SK-N-SH (cell line): ENCODE results near the gene XIRP2. TPM values are rescaled to one million over a fixed set of nuclear protein-coding genes. Genes with fewer than 3 reads are reported as not detected.

Source experiments
- CTCF ChIA-PET: fragments of 300-600, 350-600 bp; formaldehyde crosslinking; extraction: SDS; loops from one replicate; lab custom pipeline; 2021; lab: Yijun Ruan, JAX
- POLR2A ChIA-PET: fragments of 350-600 bp; sonication (Branson Sonifier 250); formaldehyde crosslinking; extraction: SDS; loops from one replicate; lab custom pipeline; 2020; ENCODE audit warnings: antibody characterized with exemption, inconsistent platforms; lab: Yijun Ruan, JAX
- DNase-seq: peaks from one replicate; pipeline ENCODE4 v3.0.0; 2012
- H2AFZ ChIP-seq: fragments of 200-600 bp; sonication (generic); 2 replicates; pipeline ENCODE4 v1.8.1; 2016; ENCODE audit warnings: antibody characterized with exemption, mild to moderate bottlenecking, low read depth
- H3F3A ChIP-seq: fragments of 200-600 bp; sonication (generic); replicated peaks from 2 replicates; pipeline ENCODE3; 2016; ENCODE audit warnings: antibody characterized with exemption, mild to moderate bottlenecking; ENCODE audit not compliant: insufficient read depth
- H3K27ac ChIP-seq, 2 experiments: fragments of 200-500 bp in 1 of 2; fragments of 200-600 bp in 1 of 2; sonication (Bioruptor generic) in 1 of 2; sonication (generic), shearing (Covaris generic) in 1 of 2; 2 replicates each; pipeline versions ENCODE4 v1.5.1 to v1.6.1; 2014 to 2016; ENCODE audit warnings: low read depth in 2 of 2, inconsistent platforms in 1 of 2, low read length in 1 of 2, mild to moderate bottlenecking in 1 of 2, mixed read lengths in 1 of 2
- H3K27me3 ChIP-seq: fragments of 200-600 bp; sonication (generic), shearing (Covaris generic); 2 replicates; pipeline ENCODE4 v1.6.1; 2016; ENCODE audit warnings: mixed run types; ENCODE audit not compliant: insufficient read depth
- H3K36me3 ChIP-seq, 2 experiments: fragments of 200-500 bp in 1 of 2; fragments of 200-600 bp in 1 of 2; sonication (Bioruptor generic) in 1 of 2; sonication (generic) in 1 of 2; replicated peaks in 1 of 2; 2 replicates each; pipeline versions ENCODE3 to v1.5.1; 2014 to 2016; ENCODE audit warnings: low read length in 1 of 2, mild to moderate bottlenecking in 1 of 2; ENCODE audit not compliant: insufficient read depth in 2 of 2, control insufficient read depth in 1 of 2
- H3K4me1 ChIP-seq, 2 experiments: fragments of 200-500 bp in 1 of 2; fragments of 200-600 bp in 1 of 2; sonication (Bioruptor generic) in 1 of 2; sonication (generic), shearing (Covaris generic) in 1 of 2; 2 replicates each; pipeline versions ENCODE4 v1.5.1 to v1.6.1; 2014 to 2016; ENCODE audit warnings: low read depth in 1 of 2, low read length in 1 of 2, mixed run types in 1 of 2; ENCODE audit not compliant: insufficient read depth in 2 of 2, control insufficient read depth in 1 of 2
- H3K4me2 ChIP-seq: fragments of 200-600 bp; sonication (generic), shearing (Covaris generic); 2 replicates; pipeline ENCODE4 v1.6.1; 2017; ENCODE audit warnings: mixed run types
- H3K4me3 ChIP-seq, 2 experiments: fragments of 200-500 bp in 1 of 2; fragments of 200-600 bp in 1 of 2; sonication (Bioruptor generic) in 1 of 2; sonication (generic), shearing (Covaris generic) in 1 of 2; 2 replicates each; pipeline versions ENCODE4 v1.5.1 to v1.8.1; 2014 to 2016; ENCODE audit warnings: low read depth in 2 of 2, inconsistent platforms in 1 of 2, low read length in 1 of 2, mild to moderate bottlenecking in 1 of 2, mixed read lengths in 1 of 2, moderate library complexity in 1 of 2
- H3K79me2 ChIP-seq: fragments of 200-600 bp; sonication (generic); 2 replicates; pipeline ENCODE4 v1.8.1; 2017; ENCODE audit warnings: mild to moderate bottlenecking; ENCODE audit not compliant: insufficient read depth
- H3K9ac ChIP-seq: fragments of 200-600 bp; sonication (generic); 2 replicates; pipeline ENCODE4 v1.6.1; 2017; ENCODE audit warnings: mixed run types
- H3K9me2 ChIP-seq: fragments of 200-600 bp; sonication (generic); 2 replicates; pipeline ENCODE4 v1.6.1; 2017; ENCODE audit warnings: mixed run types
- H3K9me3 ChIP-seq: fragments of 200-600 bp; sonication (generic); 2 replicates; pipeline ENCODE4 v1.6.1; 2017; ENCODE audit warnings: mixed run types, mild to moderate bottlenecking, moderate library complexity
- H4K20me1 ChIP-seq: fragments of 200-600 bp; sonication (generic); 2 replicates; pipeline ENCODE4 v1.6.1; 2017; ENCODE audit warnings: mild to moderate bottlenecking, mixed run types; ENCODE audit not compliant: insufficient read depth
- CHD2 ChIP-seq: fragments of 150-350 bp; IDR thresholded peaks from 2 replicates; pipeline ENCODE4 v1.6.1; 2018; ENCODE audit warnings: low read length; ENCODE audit not compliant: partially characterized antibody
- FOXM1 ChIP-seq: IDR thresholded peaks from 2 replicates; pipeline ENCODE4 v1.4.0; 2012; ENCODE audit warnings: low read depth, mild to moderate bottlenecking
- GABPA ChIP-seq: IDR thresholded peaks from 2 replicates; pipeline ENCODE4 v1.4.0; 2012; ENCODE audit warnings: low read depth, mild to moderate bottlenecking
- JUND ChIP-seq: IDR thresholded peaks from 2 replicates; pipeline ENCODE4 v1.4.0; 2012
- MEF2A ChIP-seq: IDR thresholded peaks from 2 replicates; pipeline ENCODE4 v1.4.0; 2012; ENCODE audit warnings: low read depth, borderline replicate concordance
- MXI1 ChIP-seq: IDR thresholded peaks from 2 replicates; pipeline ENCODE4 v1.6.1; 2012; ENCODE audit warnings: mild to moderate bottlenecking, low read depth, low read length, improper control_type of control experiment
- NRF1 ChIP-seq: IDR thresholded peaks from 2 replicates; pipeline ENCODE4 v1.6.1; 2012; ENCODE audit warnings: low read depth, mild to moderate bottlenecking, low read length
- POLR2AphosphoS5 ChIP-seq: IDR thresholded peaks from 2 replicates; pipeline ENCODE4 v1.6.1; 2012; ENCODE audit warnings: low read depth, low read length
- RCOR1 ChIP-seq: fragments of 150-350 bp; IDR thresholded peaks from 2 replicates; pipeline ENCODE4 v1.6.1; 2017; ENCODE audit warnings: antibody characterized with exemption, low read length
- RFX5 ChIP-seq: IDR thresholded peaks from 2 replicates; pipeline ENCODE4 v1.6.1; 2012; ENCODE audit warnings: mild to moderate bottlenecking, improper control_type of control experiment, low read length
- TAF1 ChIP-seq: IDR thresholded peaks from 2 replicates; pipeline ENCODE4 v1.6.1; 2012; ENCODE audit warnings: low read depth, mild to moderate bottlenecking, low read length, moderate library complexity, borderline replicate concordance
- TEAD4 ChIP-seq: IDR thresholded peaks from 2 replicates; pipeline ENCODE4 v1.4.0; 2012; ENCODE audit warnings: mild to moderate bottlenecking, borderline replicate concordance; ENCODE audit not compliant: insufficient read depth
- YY1 ChIP-seq: IDR thresholded peaks from 2 replicates; pipeline ENCODE4 v1.4.0; 2012; ENCODE audit warnings: low read depth, mild to moderate bottlenecking
- WGBS: methylation state at CpG from one replicate; pipeline ENCODE4 v1.1.6; 2017; ENCODE audit warnings: low lambda C conversion rate; 5-methylcytosine and 5-hydroxymethylcytosine counted together
- polyA plus RNA-seq, 3 experiments: library from polyadenylated mRNA; depleted of rRNA; stranded (reverse); fragments of >200 nt; gene quantifications; 2 replicates each; pipeline ENCODE4 v1.2.3, GENCODE V29; 2012
- TF ChIP-seq, protein P1 (sequence below): IDR thresholded peaks from 2 replicates; pipeline ENCODE4 v1.4.0; 2012; ENCODE audit warnings: low read depth, borderline replicate concordance
- TF ChIP-seq, protein P2 (sequence below): IDR thresholded peaks from 2 replicates; pipeline ENCODE4 v1.4.0; 2012; ENCODE audit warnings: low read depth
- TF ChIP-seq, protein P3 (sequence below): fragments of 200-600 bp; sonication (generic); IDR thresholded peaks from 2 replicates; pipeline ENCODE4 v1.6.1; 2017; ENCODE audit warnings: antibody characterized with exemption, mild to moderate bottlenecking, moderate library complexity
- TF ChIP-seq, protein P4 (sequence below): IDR thresholded peaks from 2 replicates; pipeline ENCODE4 v1.6.1; 2012; ENCODE audit warnings: mild to moderate bottlenecking, low read depth, low read length, moderate library complexity

XIRP2 gene
- polyA plus RNA-seq, 1 of the 3 experiments (the other 2 are of a cell fraction), result 0.02 TPM

DNA sequence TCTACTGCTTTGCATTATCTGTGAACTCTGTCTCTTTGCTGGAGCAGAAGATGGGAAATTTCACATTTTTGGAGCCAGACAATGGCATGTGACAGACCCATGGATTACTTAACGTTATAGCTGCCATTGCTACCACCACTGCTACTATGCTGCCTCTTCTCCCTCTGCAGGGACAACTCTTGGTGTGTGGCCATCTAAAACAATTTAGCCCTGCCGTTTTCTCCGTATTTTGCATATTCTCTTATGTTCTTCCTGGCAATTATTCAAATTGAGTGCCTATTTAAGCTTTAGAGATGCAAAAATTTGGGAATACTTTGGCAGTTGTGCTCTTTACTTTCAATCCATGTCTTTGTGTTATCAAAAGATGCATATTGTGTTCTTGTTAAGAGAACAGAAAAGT, 386.8 kb downstream of the XIRP2 start:
- POLR2A ChIA-PET, result no interaction called here
- Histone ChIP-seq H3K4me1 (no peaks in the 10 kb centered on the region), H3K27me3 (no peaks in the 10 kb centered on the region), H3K79me2 (no peaks in the 10 kb centered on the region), H2AFZ (no peak overlapping the region), H4K20me1 (no peaks in the 10 kb centered on the region), H3K9me2 (no peaks in the 10 kb centered on the region), H3F3A (no peaks in the 10 kb centered on the region), H3K36me3 (no peaks in the 10 kb centered on the region), H3K4me2 (no peak overlapping the region), H3K4me3 (no peak overlapping the region), H3K27ac (no peak overlapping the region), H3K9ac (no peak overlapping the region), H3K9me3 (no peaks in the 10 kb centered on the region)
- no peak for DNase-seq
- CTCF ChIA-PET, result interaction anchor here (1.1 to 1.7 kb wide), 5 partner anchors 9 to 844 kb away, joined by 3 to 6 read pairs (median 5); no protein-coding TSS in a partner anchor
- WGBS, result 40% methylated on average over 3 of the region's 3 CpGs
- TF ChIP-seq POLR2AphosphoS5 (no peak), TEAD4 (no peak), JUND (no peak), FOXM1 (no peak), MXI1 (no peak), TAF1 (no peak), MEF2A (no peak), RFX5 (no peak), CHD2 (no peak), GABPA (no peak), NRF1 (no peak), YY1 (no peak)
- TF ChIP-seq, protein P1, sequence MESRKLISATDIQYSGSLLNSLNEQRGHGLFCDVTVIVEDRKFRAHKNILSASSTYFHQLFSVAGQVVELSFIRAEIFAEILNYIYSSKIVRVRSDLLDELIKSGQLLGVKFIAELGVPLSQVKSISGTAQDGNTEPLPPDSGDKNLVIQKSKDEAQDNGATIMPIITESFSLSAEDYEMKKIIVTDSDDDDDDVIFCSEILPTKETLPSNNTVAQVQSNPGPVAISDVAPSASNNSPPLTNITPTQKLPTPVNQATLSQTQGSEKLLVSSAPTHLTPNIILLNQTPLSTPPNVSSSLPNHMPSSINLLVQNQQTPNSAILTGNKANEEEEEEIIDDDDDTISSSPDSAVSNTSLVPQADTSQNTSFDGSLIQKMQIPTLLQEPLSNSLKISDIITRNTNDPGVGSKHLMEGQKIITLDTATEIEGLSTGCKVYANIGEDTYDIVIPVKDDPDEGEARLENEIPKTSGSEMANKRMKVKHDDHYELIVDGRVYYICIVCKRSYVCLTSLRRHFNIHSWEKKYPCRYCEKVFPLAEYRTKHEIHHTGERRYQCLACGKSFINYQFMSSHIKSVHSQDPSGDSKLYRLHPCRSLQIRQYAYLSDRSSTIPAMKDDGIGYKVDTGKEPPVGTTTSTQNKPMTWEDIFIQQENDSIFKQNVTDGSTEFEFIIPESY, result no peak
- TF ChIP-seq, protein P2, sequence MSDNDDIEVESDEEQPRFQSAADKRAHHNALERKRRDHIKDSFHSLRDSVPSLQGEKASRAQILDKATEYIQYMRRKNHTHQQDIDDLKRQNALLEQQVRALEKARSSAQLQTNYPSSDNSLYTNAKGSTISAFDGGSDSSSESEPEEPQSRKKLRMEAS, result no peak

DNA sequence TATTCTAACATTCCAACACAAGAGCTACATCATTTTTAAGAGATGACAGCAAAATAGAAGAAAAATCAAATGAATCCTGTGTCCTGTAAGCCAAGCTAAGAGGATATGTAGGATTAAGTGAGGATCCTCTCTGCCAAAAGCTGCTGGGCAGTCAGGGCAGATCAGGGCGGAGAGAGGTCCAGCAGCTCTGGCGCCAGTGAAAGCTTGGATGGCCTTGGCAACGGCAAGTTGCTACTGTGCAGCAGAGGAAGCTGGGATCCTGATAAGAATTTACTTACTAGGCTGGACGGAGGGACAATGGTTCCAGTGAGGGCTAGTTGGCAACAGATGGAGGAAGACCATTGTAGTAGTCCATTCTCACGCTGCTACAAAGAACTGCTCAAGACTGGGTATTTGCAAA, 391.5 kb downstream of the XIRP2 start:
- H3K9ac ChIP-seq, result no peak overlapping the region
- DNase-seq, result no peak
- TF ChIP-seq MEF2A (no peak), GABPA (no peak), RCOR1 (no peak), CHD2 (no peak)
- TF ChIP-seq, protein P3, sequence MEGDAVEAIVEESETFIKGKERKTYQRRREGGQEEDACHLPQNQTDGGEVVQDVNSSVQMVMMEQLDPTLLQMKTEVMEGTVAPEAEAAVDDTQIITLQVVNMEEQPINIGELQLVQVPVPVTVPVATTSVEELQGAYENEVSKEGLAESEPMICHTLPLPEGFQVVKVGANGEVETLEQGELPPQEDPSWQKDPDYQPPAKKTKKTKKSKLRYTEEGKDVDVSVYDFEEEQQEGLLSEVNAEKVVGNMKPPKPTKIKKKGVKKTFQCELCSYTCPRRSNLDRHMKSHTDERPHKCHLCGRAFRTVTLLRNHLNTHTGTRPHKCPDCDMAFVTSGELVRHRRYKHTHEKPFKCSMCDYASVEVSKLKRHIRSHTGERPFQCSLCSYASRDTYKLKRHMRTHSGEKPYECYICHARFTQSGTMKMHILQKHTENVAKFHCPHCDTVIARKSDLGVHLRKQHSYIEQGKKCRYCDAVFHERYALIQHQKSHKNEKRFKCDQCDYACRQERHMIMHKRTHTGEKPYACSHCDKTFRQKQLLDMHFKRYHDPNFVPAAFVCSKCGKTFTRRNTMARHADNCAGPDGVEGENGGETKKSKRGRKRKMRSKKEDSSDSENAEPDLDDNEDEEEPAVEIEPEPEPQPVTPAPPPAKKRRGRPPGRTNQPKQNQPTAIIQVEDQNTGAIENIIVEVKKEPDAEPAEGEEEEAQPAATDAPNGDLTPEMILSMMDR, result no peak
- TF ChIP-seq, protein P4, sequence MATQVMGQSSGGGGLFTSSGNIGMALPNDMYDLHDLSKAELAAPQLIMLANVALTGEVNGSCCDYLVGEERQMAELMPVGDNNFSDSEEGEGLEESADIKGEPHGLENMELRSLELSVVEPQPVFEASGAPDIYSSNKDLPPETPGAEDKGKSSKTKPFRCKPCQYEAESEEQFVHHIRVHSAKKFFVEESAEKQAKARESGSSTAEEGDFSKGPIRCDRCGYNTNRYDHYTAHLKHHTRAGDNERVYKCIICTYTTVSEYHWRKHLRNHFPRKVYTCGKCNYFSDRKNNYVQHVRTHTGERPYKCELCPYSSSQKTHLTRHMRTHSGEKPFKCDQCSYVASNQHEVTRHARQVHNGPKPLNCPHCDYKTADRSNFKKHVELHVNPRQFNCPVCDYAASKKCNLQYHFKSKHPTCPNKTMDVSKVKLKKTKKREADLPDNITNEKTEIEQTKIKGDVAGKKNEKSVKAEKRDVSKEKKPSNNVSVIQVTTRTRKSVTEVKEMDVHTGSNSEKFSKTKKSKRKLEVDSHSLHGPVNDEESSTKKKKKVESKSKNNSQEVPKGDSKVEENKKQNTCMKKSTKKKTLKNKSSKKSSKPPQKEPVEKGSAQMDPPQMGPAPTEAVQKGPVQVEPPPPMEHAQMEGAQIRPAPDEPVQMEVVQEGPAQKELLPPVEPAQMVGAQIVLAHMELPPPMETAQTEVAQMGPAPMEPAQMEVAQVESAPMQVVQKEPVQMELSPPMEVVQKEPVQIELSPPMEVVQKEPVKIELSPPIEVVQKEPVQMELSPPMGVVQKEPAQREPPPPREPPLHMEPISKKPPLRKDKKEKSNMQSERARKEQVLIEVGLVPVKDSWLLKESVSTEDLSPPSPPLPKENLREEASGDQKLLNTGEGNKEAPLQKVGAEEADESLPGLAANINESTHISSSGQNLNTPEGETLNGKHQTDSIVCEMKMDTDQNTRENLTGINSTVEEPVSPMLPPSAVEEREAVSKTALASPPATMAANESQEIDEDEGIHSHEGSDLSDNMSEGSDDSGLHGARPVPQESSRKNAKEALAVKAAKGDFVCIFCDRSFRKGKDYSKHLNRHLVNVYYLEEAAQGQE, result no peak
- TF ChIP-seq, all 33 proteins: peak for 0
- no peaks in the 10 kb centered on the region for H3K9me2 ChIP-seq
- POLR2A ChIA-PET, result no interaction called here
- H3F3A ChIP-seq, result no peaks in the 10 kb centered on the region
- no peaks in the 10 kb centered on the region for H3K27me3 ChIP-seq
- H4K20me1 ChIP-seq, result no peaks in the 10 kb centered on the region
- WGBS, result 66% methylated on average over 5 of the region's 5 CpGs
- no peak overlapping the region for H3K4me3 ChIP-seq
- H3K9me3 ChIP-seq, result no peaks in the 10 kb centered on the region
- CTCF ChIA-PET, result no interaction called here
- no peaks in the 10 kb centered on the region for H3K79me2 ChIP-seq
- H3K4me2 ChIP-seq, result no peak overlapping the region
- H3K27ac ChIP-seq, result no peak overlapping the region
- H3K36me3 ChIP-seq, result no peaks in the 10 kb centered on the region
- H2AFZ ChIP-seq, result no peak overlapping the region
- H3K4me1 ChIP-seq, result no peaks in the 10 kb centered on the region
